Stimulated activated CD8-positive, alpha-beta memory T cell treated with anti-CD3 and anti-CD28 coated beads, Interleukin-4, amount 100 ng/mL, for 1 hour (primary cell): ENCODE data around the gene TBC1D2B.
"Not testable (repeated sequence)": the region's sequence is repeated elsewhere in the genome, so short reads cannot be mapped to it uniquely, and the experiment has no call there.

Source experiments
- DNase-seq, 2 donors: peaks; one replicate each; pipeline ENCODE4 v3.0.0-alpha.2; 2020; ENCODE audit warnings: low read depth in 2 of 2, low spot score in 1 of 2

TBC1D2B gene

GRCh38 chr15:77976760-77977525, 100.6 kb downstream of the TBC1D2B start:
- not testable (repeated sequence) for DNase-seq

GRCh38 chr15:77976095-77976450, 101.4 kb downstream of the TBC1D2B start:
- not testable (repeated sequence) for DNase-seq

GRCh38 chr15:77975332-77976094, 102.0 kb downstream of the TBC1D2B start:
- DNase-seq: no peak

- DNase-seq: no peak
Measured at GRCh38 chr15:77974416-77975331, 102.8 kb downstream of the TBC1D2B start.

- no peak for DNase-seq
Measured at GRCh38 chr15:77974098-77974414, 103.5 kb downstream of the TBC1D2B start.

GRCh38 chr15:77973273-77974097, 104.0 kb downstream of the TBC1D2B start:
- not testable (repeated sequence) for DNase-seq

- DNase-seq: not testable (repeated sequence)
Measured at GRCh38 chr15:77972706-77973105, 104.8 kb downstream of the TBC1D2B start.

- not testable (repeated sequence) for DNase-seq
Measured at GRCh38 chr15:77971875-77972274, 105.6 kb downstream of the TBC1D2B start.

GRCh38 chr15:77970813-77971360, 106.6 kb downstream of the TBC1D2B start:
- not testable (repeated sequence) for DNase-seq

GRCh38 chr15:77969055-77969454, 108.5 kb downstream of the TBC1D2B start:
- DNase-seq: no peak

GRCh38 chr15:77967798-77968197, 109.7 kb downstream of the TBC1D2B start:
- no peak for DNase-seq

GRCh38 chr15:77967235-77967615, 110.3 kb downstream of the TBC1D2B start:
- DNase-seq: not testable (repeated sequence)

- peak in 1 of 2 donors; percentile 27 for DNase-seq
Measured at GRCh38 chr15:77966540-77967234, 110.8 kb downstream of the TBC1D2B start.

GRCh38 chr15:77964193-77964592, 113.3 kb downstream of the TBC1D2B start:
- DNase-seq: no peak

GRCh38 chr15:77959432-77959879, 118.1 kb downstream of the TBC1D2B start:
- DNase-seq: peak; percentile 48 to 58

GRCh38 chr15:77958716-77959431, 118.6 kb downstream of the TBC1D2B start:
- not testable (repeated sequence) for DNase-seq

- DNase-seq: not testable (repeated sequence)
Measured at GRCh38 chr15:77958021-77958420, 119.5 kb downstream of the TBC1D2B start.

- not testable (repeated sequence) for DNase-seq
Measured at GRCh38 chr15:77953926-77954325, 123.6 kb downstream of the TBC1D2B start.

- not testable (repeated sequence) for DNase-seq
Measured at GRCh38 chr15:77952928-77953446, 124.5 kb downstream of the TBC1D2B start.
